ENCODE data around the gene DEFB121. TPM values are rescaled to one million over a fixed set of nuclear protein-coding genes. Genes with fewer than 3 reads are reported as not detected.
"Not testable (repeated sequence)": the region's sequence is repeated elsewhere in the genome, so short reads cannot be mapped to it uniquely, and the experiment has no call there.

Gene DEFB121, protein sequence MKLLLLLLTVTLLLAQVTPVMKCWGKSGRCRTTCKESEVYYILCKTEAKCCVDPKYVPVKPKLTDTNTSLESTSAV
- total RNA-seq (2014; rRNA removed; shearing (Covaris generic)) = not detected in 2 replicates

DNA sequence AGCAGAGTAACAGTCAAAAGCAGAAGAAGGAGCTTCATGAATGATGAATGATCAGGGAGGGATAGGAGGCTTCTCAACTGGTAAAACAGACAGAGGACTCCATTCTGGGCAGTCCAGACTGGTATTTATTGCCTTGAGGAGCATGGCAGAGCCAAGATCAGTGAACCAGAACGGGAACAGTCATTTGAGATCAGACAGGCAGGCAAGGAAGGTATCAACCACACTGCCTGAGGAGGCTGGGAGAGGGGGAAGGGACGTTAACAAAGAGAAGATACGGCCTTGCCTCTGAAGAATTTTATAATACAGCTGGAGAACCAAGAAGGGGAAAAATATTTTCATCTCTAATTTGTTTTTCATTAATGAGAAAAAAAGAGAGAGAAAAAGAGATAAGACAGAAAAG, at the start of gene DEFB121:
Gene DEFB121, minus strand, starts transcription at position 101 of the 400 bp plus-strand sequence. Its CDS starts 63 bp downstream, at position 38.
- no peak for DNase-seq (ENCODE audit: low read depth)

DNA sequence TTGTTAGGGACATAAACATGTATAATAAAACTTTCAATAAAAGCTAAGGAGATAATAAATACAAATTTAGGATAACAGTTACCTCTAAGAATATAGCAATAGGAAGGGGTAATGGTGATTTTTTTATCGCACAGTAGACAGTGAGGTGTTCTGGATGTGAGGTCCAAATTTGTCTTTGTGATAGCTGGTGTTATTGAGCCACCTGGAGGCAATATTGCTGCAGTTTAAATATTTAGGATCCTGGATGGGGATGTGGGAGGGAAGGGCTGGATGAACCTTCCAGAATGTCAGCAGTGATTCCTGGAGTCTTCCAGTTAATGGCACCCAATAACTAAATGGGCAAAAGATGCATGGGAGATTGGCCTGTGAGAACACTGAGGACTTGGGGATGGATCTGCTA, 48.3 kb upstream of the DEFB121 start:
- DNase-seq (ENCODE audit: low read depth) = no peak

DNA sequence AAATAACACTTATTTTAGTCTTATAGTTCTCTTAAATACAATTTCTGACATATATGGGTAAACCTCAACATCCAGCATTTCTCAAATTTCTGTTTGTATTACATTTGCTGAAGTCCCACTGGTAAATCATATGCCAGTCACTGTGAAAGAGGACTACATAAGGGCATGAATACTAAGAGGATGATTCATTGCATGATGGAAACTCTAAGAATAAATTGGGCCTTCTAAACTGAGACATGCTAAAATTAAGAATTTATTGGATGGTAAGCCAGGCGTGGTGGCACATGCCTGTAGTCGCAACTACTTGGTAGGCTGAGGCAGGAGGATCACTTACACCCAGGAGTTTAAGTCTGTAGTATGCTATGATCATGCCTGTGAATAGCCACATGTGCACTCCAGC, 46.6 kb upstream of the DEFB121 start:
- no peak for DNase-seq (ENCODE audit: low read depth)

DNA sequence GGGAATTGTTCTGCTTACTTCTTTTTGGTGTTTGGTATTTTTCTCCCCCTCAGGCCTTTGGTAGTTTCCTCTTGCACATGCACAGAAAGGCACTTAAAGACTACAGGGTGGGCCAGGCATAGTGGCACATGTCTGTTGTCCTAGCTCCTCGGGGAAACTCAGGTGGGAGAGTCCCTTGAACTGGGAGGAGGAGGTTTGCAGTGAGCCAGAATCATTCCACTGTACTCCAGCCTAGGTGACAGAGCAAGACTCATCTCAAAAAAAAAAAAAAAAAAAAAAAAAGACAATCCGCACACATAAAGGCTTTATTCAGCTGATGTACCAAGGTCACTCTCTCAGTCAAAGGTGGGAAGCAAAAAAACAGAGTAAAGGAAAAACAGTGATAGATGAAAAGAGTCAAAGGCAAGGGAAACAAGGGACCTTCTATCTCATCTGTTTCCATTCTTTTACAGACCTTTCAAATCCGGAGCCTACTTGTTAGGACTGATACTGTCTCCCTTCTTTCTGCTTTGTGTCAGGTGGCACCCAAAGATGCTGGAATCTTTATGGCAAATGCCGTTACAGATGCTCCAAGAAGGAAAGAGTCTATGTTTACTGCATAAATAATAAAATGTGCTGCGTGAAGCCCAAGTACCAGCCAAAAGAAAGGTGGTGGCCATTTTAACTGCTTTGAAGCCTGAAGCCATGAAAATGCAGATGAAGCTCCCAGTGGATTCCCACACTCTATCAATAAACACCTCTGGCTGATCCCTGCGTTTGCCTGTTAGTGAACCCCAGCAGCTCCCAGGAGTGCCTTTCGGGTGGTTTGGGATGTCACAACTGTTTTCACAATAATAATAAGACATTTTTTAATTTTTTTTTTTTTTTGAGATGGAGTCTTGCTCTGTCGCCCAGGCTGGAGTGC, 43.7 kb upstream of the DEFB121 start:
- DNase-seq (ENCODE audit: low read depth) = no peak

DNA sequence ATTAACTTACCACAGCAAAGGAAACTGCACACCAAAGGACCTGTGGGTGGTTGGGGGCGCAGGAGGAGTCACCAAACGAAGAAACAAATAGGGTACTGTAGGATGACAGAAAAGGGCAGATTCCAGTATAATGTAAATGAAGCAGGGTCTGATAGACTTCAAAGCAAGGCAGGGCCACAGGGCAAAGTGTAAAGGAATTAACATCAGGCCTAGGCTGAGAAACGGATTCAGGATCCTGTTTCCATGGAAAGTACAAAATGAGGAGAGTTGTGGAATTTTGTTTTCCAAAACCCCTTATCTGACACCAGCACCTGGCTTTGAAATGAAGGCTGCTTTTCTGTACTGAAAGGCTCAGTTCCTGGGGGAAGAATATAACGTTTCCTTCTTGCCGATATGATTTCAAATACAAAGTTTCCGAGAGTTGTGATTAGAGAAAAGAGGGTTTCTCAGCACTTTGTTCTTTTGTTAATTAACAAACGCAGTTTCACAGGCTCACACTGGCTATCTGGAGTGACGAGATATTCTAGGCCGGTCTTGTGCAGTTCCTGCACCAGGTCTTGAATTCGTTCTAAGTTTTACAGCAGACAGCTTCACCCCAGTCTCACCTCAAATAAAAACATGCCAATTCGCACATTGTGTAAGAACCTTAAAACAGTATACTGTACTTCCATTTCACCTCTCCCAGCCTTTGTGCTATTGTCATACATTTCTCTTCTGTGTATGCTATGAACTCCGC, 40.2 kb upstream of the DEFB121 start:
- DNase-seq (ENCODE audit: low read depth) = no peak

DNA sequence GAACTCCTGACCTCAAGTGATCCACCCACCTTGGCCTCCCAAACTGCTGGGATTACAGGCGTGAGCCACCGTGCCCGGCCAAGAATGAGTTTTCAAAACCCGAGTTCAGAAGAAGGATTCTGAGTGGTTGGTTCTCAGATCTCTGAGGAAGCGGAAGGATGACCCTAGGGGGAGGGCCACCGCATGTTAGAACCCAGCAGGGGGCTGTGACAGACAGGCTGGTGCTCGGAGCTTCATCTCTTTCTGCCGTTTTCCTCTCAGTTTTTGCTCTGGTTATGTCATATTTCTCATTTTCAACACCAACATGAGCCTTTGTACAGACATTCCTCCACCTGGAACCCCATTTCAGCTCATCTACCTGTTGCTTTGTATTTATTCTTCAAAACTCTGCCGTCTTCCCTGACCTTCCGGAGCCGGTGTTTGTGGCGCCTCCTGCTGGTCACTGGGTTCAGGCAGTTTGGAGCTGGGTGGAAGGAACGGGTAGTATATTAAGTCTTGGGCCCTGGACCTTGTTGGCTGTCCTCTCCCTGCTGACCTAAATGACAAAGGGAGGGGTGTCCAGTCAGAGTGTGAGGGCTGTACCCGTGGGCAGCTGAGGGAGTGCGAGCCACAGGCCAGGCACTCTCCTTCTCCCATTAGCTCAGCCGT, 34.1 kb upstream of the DEFB121 start, which contains the start of gene DEFB123:
Gene DEFB123, plus strand, starts transcription at position 621 of the 648 bp plus-strand sequence. CDS start 67 bp downstream, outside the sequence.
- peak; percentile 7 for DNase-seq (ENCODE audit: low read depth)

DNA sequence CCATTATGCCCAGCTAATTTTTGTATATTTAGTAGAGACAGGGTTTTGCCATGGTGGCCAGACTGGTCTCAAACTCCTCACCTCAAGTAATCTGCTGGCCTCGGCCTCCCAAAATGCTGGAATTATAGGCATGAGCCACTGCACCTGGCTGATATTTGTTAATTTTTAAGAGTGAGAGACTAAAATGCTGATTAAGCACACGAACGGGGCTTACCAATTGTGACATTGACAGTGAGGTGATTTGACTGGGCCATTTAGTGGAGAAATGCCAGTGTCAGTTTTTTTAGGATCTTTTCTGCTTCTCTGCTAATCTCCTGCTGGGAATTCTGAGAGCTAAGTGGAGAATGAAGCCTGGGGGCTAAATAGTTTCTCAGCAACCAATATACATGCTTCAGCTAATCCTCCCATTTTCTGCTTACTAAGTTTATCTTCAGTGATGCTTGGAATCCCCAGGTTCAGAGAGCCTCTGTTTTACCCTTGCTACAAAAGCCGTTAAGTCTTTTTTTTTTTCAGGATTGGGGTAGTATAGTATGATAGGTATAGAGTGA, 24.6 kb upstream of the DEFB121 start:
- DNase-seq (ENCODE audit: low read depth) = no peak

DNA sequence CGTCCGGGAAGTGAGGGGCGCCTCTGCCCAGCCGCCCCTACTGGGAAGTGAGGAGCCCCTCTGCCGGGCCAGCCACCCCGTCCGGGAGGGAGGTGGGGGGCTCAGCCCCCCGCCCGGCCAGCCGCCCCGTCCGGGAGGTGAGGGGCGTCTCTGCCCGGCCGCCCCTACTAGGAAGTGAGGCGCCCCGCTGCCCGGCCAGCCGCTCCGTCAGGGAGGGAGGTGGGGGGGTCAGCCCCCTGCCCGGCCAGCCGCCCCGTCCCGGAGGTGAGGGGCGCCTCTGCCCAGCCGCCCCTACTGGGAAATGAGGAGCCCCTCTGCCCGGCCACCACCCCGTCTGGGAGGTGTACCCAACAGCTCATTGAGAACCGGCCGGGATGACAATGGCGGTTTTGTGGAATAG, 21.6 kb upstream of the DEFB121 start:
- DNase-seq (ENCODE audit: low read depth) = not testable (repeated sequence)

DNA sequence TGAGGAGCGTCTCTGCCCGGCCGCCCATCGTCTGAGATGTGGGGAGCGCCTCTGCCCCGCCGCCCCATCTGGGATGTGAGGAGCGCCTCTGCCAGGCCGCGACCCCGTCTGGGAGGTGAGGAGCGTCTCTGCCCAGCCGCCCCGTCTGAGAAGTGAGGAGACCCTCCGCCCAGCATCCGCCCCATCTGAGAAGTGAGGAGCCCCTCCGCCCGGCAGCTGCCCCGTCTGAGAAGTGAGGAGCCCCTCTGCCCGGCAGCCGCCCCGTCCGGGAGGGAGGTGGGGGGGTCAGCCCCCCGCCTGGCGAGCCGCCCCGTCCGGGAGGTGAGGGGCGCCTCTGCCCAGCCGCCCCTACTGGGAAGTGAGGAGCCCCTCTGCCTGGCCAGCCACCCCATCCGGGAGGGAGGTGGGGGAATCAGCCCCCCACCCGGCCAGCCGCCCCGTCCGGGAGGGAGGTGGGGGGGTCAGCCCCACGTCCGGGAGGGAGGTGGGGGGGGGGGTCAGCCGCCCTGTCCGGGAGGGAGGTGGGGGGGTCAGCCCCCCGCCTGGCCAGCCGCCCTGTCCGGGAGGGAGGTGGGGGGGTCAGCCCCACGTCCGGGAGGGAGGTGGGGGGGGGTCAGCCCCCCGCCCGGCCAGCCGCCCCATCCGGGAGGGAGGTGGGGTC, 21.0 kb upstream of the DEFB121 start:
- not testable (repeated sequence) for DNase-seq (ENCODE audit: low read depth)

DNA sequence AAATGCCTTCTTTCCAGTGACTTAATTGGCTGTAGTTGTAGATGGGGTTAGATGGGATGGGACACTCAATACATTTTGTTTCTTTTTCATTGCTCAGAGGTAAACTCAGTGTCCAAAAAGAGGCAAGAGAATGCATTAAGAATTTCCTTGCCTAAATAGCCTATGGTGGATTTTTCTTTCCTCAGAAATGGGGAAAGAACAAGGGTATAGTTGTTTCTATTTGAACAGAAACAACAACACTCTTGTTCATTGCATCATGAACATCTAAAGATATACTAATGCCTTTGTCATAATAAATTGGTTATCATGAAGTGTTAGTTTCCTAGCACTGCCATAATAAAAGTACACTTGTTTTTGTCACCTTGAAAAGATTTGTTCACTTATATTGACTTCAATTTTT, 19.8 kb upstream of the DEFB121 start:
- DNase-seq (ENCODE audit: low read depth) = no peak

DNA sequence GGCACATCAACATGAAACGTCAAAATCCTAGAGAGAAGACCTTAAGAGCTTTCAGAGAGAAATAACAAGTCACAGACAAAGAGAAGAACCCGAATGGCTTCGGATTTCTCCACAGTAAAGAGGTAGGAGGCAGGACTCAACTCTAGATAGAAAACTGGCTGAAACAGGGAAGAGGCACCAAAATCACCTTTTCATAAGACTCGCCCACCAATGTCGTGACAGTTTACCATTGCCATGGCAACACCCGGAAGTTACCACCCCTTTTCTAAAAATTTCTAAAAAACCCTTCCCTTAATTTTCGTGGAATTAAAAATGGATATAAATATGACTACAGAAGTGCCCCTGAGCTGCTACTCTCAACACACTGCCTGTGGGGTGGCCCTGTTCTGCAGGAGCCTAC, 12.3 kb upstream of the DEFB121 start:
- DNase-seq (ENCODE audit: low read depth) = no peak

DNA sequence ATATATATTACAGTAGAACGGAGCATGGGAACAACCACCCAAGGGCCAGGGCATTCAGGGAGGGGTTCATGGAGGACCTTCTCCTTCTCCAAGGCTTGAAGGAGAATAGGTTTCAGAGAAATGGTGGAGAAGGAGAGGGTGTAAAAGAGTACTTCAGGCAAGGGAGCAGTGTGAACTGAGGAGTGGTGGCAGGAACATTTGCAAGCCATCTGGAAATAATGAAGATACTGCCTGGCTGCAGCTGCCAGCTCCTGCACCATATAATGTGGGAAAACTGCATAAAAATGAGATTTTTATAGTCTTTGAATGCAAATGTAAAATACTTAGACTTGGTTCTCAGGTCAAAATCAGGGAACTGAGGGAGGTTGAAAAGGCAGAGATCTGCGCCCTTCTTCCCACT, 9.6 kb upstream of the DEFB121 start:
- DNase-seq (ENCODE audit: low read depth) = no peak

DNA sequence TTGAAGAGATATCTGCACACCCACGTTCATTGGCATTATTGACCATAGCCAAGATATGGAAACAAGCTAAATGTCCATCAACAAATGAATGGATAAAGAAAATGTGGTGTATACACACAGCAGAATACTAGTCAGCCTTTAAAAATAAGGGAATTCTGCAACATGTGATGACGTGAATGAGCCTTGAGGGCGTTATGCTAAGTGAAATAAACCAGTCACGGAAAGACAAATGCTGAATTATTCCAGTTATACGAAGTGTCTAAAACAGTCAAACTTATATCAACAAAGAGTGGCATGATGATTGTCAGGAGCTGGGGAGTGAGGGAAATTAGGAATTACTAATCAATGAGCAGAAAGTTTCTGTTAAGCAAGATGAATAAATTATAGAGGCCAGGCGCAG, 8.4 kb upstream of the DEFB121 start:
- no peak for DNase-seq (ENCODE audit: low read depth)

DNA sequence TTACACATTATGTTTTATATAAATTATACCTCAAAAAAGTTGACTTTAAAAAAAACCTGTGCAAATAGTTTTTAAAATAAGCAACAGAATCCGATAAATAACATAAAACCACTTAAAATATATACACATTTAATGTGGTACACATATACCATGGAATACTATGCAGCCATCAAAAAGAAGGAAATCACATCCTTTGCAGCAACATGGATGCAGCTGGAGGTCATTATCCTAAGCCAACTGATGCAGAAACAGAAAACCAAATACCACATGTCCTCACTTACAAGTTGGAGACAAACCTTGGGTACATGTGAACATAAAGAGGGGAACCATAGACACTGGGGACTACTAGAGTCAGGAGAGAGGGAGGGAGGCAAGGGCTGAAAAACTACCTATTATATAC, 4.0 kb upstream of the DEFB121 start:
- no peak for DNase-seq (ENCODE audit: low read depth)

DNA sequence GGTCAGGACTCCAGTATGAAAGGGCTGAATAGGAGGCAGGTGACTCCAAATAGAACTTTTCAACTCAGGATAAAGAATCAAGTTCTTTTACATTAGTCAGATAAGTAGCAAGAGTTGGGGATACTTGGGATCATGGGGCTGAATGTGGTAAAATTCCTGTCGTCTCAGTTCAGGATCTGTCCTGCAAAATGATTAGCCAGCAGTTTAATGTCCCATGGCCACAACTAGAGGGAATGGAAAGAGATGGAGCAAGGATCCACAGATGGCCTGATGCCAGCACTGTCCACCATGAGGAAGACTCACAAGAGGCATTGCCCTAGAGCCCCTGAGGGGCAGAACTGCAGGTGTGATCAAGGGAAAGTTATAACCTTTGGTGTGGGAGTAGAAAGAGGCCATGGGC, 2.1 kb downstream of the DEFB121 start:
- no peak for DNase-seq (ENCODE audit: low read depth)

DNA sequence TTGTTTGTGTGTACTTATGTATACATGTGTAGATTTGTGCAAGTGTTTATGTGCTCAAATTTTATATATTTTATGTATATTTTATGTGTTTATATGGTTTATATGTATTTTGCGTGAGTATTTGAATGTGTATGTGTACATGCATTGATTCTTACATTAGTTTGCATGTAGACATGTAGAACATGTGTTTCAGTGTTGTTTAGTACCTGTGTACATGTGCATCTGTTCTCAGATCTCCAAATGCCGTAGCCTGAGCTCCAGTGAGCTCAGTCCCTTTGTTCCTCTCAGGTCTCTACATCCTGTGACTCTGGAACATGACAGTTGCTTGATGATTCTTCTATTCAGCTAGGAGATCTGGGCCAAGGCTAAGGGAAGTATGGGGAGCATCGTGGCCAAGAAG, 11.1 kb downstream of the DEFB121 start:
- DNase-seq (ENCODE audit: low read depth) = no peak

DNA sequence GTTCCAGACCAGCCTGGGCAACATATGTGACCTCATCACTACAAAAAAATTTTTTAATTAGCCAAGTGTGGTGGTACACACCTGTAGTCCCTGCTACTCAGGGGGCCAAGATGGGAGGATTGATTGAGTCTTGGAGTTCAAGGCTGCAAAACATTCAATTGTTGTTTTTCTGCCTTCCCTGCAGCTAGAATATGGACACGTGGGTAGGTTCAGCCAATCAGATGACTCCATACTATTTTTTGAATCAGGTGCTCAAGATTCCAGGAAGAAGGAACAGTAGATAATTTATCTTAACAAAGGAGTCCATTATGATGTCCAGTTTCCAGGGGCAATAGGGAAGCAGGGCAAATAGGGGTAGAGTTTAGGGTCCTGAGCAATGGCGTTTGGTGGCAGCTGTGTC, 13.2 kb downstream of the DEFB121 start:
- DNase-seq (ENCODE audit: low read depth) = no peak

DNA sequence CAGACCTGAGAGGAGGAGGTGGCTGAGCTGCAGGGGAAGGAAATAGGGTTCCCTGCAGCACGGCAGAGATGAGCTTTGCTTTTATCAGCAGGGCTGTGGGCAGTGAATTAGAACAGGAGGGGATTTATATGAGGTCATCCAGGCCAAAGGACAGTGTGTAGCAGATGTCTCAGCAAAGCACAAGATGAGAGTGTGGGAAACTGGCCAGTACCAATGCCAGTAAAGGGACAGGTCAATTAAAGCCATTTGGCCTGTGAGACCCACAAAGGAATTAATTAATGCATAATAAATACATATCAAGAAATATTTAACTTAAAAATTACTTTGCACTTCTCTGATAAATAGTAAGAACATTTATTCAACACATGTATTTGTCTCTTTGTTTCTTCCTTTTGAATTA, 15.5 kb downstream of the DEFB121 start, which contains the start of gene DEFB119:
Gene DEFB119, minus strand, starts transcription at position 101 of the 400 bp plus-strand sequence. CDS start 107 bp downstream, outside the sequence.
- DNase-seq (ENCODE audit: low read depth) = no peak

DNA sequence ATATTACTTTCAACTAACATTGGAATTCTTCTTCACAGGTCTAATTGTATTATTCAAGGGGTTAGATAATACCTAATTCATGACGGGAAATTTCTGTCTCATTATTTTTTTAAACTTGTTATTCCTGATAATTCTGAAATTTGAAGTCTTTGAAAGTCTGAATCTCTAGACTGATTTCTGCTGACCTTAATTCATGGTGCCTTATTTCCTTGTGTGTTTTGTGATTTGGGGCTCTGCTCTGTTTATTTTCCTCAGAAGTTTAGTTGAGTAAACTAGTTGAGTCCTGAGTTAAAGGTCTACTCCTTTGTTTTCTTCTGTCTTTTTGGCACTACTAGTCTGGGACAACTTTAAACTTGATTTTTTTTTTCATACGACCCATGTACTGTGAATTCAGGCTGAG, 31.7 kb downstream of the DEFB121 start:
- no peak for DNase-seq (ENCODE audit: low read depth)

DNA sequence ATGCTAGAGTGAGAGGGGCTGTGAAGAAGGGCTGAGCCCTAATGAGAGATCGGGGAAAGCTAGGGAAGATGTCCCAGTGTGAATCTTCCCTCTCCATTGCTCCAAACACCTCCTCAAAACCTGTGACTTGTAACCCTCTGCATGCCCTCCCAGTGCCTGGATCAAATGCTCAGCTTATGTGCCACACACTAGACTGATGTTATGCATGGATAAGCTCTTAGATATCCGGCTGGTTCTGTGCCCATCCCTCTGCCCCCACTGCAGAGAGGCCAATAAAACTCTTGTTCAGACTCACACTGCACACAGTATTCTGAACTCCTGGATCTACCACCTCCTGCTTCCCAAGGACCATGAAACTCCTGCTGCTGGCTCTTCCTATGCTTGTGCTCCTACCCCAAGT, 37.7 kb downstream of the DEFB121 start, which contains the start of gene DEFB118:
Gene DEFB118, plus strand, starts transcription at position 301 of the 400 bp plus-strand sequence. Its CDS starts 50 bp downstream, at position 351.
- DNase-seq (ENCODE audit: low read depth) = no peak

DNA sequence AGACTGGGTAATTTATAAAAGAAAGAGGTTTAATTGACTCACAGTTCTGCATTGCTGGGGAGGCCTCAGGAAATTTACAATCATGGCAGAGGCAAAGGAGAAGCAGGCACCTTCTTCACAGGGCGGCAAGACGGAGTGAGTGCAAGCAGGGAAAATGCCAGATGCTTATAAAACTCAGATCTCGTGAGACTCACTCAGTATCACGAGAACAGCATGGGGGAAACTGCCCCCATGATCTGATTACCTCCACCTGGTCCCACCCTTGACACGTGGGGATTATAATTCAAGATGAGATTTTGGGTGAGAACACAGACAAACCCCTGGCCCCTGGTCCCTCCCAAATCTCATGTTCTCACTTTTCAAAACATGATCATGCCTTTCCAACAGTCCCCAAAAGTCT, 41.7 kb downstream of the DEFB121 start:
- DNase-seq (ENCODE audit: low read depth) = not testable (repeated sequence)
